Measurements from ENCODE around the gene NPR3.

DNA sequence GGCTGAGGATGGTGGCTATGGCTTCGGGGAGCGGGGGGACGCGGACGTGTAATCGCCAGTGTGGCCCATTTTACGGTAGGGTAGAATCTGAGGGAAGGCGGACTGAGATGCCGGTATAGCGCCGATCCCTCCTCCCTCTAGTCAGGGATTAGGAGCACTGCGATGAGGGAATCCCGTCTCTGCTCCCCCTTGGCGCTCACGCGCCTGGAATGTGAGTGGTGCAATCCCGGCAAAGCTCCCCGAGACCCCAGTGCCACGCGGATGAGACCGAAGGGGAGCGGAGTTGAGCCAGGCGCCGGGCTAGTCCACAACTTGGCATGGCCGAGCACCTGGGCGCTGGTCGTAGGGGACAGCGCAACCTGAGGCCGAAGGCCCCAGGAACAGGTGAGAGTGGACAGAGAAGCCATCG lies 2.2 kb downstream of the NPR3 start:
- TF ChIP-seq, protein P1, sequence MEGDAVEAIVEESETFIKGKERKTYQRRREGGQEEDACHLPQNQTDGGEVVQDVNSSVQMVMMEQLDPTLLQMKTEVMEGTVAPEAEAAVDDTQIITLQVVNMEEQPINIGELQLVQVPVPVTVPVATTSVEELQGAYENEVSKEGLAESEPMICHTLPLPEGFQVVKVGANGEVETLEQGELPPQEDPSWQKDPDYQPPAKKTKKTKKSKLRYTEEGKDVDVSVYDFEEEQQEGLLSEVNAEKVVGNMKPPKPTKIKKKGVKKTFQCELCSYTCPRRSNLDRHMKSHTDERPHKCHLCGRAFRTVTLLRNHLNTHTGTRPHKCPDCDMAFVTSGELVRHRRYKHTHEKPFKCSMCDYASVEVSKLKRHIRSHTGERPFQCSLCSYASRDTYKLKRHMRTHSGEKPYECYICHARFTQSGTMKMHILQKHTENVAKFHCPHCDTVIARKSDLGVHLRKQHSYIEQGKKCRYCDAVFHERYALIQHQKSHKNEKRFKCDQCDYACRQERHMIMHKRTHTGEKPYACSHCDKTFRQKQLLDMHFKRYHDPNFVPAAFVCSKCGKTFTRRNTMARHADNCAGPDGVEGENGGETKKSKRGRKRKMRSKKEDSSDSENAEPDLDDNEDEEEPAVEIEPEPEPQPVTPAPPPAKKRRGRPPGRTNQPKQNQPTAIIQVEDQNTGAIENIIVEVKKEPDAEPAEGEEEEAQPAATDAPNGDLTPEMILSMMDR (IDR thresholded peaks at IDR 0.05), result no peak
- no peak for TF ChIP-seq POLR2A (IDR thresholded peaks at IDR 0.05)
- no peak for TF ChIP-seq POLR2AphosphoS5 (IDR thresholded peaks at IDR 0.05)
- no peak for TF ChIP-seq EP300 (IDR thresholded peaks at IDR 0.05)

Measured in suprapubic skin (tissue), 4 donors.